GM23338 (cell line): ENCODE results near the gene CPM. TPM values are rescaled to one million over a fixed set of nuclear protein-coding genes. Genes with fewer than 3 reads are reported as not detected.

ENCODE experiments used
- ATAC-seq: fragments of 200-7000 bp; cut with Tn5 transposase; 3 replicates; pipeline ENCODE4 v1.9.1; 2020
- DNase-seq: peaks from one replicate; pipeline ENCODE4 v3.0.0-alpha.2; 2015; ENCODE audit warnings: low spot score
- H2AFZ ChIP-seq: fragments of 200-600 bp; sonication (generic); 2 replicates; pipeline ENCODE4 v1.8.0; 2016; ENCODE audit warnings: antibody characterized with exemption, mild to moderate bottlenecking, moderate library complexity
- H3F3A ChIP-seq: fragments of 200-600 bp; sonication (generic); replicated peaks from 2 replicates; pipeline ENCODE4 v1.8.0; 2017; ENCODE audit warnings: antibody characterized with exemption, mixed run types, low read depth
- H3K27ac ChIP-seq: fragments of 200-600 bp; sonication (generic); 2 replicates; pipeline ENCODE4 v1.6.1; 2016; ENCODE audit warnings: low read depth
- H3K27me3 ChIP-seq: fragments of 200-600 bp; sonication (generic); 2 replicates; pipeline ENCODE4 v1.8.0; 2016; ENCODE audit warnings: mild to moderate bottlenecking, mixed run types, moderate library complexity; ENCODE audit not compliant: insufficient read depth
- H3K36me3 ChIP-seq: fragments of 200-600 bp; sonication (generic); 2 replicates; pipeline ENCODE4 v1.8.0; 2016; ENCODE audit warnings: mild to moderate bottlenecking; ENCODE audit not compliant: insufficient read depth
- H3K4me1 ChIP-seq: fragments of 200-600 bp; sonication (generic); 2 replicates; pipeline ENCODE4 v1.8.0; 2016; ENCODE audit warnings: mild to moderate bottlenecking, moderate library complexity; ENCODE audit not compliant: insufficient read depth
- H3K4me2 ChIP-seq: fragments of 200-600 bp; sonication (generic); 2 replicates; pipeline ENCODE4 v1.7.1; 2017; ENCODE audit warnings: mixed run types
- H3K4me3 ChIP-seq: fragments of 200-600 bp; sonication (generic); 2 replicates; pipeline ENCODE4 v1.6.1; 2016; ENCODE audit warnings: mixed run types
- H3K79me2 ChIP-seq: fragments of 200-600 bp; sonication (generic); replicated peaks from 2 replicates; pipeline ENCODE4 v1.8.0; 2017; ENCODE audit warnings: mild to moderate bottlenecking; ENCODE audit not compliant: insufficient read depth
- H3K9me2 ChIP-seq: fragments of 200-600 bp; sonication (generic); 2 replicates; pipeline ENCODE4 v1.8.0; 2017; ENCODE audit not compliant: insufficient read depth
- H4K20me1 ChIP-seq: fragments of 200-600 bp; sonication (generic); replicated peaks from 2 replicates; pipeline ENCODE4 v1.8.0; 2017; ENCODE audit warnings: mild to moderate bottlenecking; ENCODE audit not compliant: insufficient read depth
- H3K27ac Mint-ChIP-seq: 2 replicates; pipeline ENCODE4 v1.8.0; 2020; ENCODE audit warnings: inconsistent platforms, mild to moderate bottlenecking, moderate library complexity, mixed read lengths
- H3K27me3 Mint-ChIP-seq: 3 replicates; pipeline ENCODE4 v1.8.0; 2022; ENCODE audit warnings: low read depth, mild to moderate bottlenecking, moderate library complexity, mixed read lengths, inconsistent platforms; ENCODE audit not compliant: insufficient read depth, poor library complexity
- H3K36me3 Mint-ChIP-seq: 3 replicates; pipeline ENCODE4 v1.8.0; 2021; ENCODE audit warnings: low read depth, mild to moderate bottlenecking, inconsistent platforms, moderate library complexity, mixed read lengths
- H3K4me1 Mint-ChIP-seq: 3 replicates; pipeline ENCODE4 v1.8.0; 2020; ENCODE audit warnings: mild to moderate bottlenecking, inconsistent platforms, mixed read lengths
- H3K4me3 Mint-ChIP-seq: 3 replicates; pipeline ENCODE4 v1.8.0; 2021; ENCODE audit warnings: moderate library complexity, mild to moderate bottlenecking, inconsistent platforms, mixed read lengths
- H3K9me3 Mint-ChIP-seq: 3 replicates; pipeline ENCODE4 v1.8.0; 2020; ENCODE audit warnings: moderate library complexity, mild to moderate bottlenecking, inconsistent platforms, mixed read lengths
- CREB1 ChIP-seq: fragments of 250-450 bp; sonication (Bioruptor Pico); IDR thresholded peaks from 2 replicates; pipeline ENCODE4 v1.5.0; 2020; ENCODE audit warnings: low read depth, mild to moderate bottlenecking, moderate library complexity
- EZH2phosphoT487 ChIP-seq: fragments of 200-600 bp; sonication (generic); IDR thresholded peaks from one replicate; pipeline ENCODE4 v1.8.1; 2018; ENCODE audit warnings: antibody characterized with exemption; ENCODE audit not compliant: unreplicated experiment
- JUNB ChIP-seq: IDR thresholded peaks from one replicate; pipeline ENCODE4 v1.6.1; 2016; ENCODE audit warnings: antibody characterized with exemption; ENCODE audit not compliant: unreplicated experiment
- POLR2AphosphoS5 ChIP-seq: IDR thresholded peaks from 2 replicates; pipeline ENCODE4 v1.6.1; 2016; ENCODE audit warnings: antibody characterized with exemption, low read depth
- REST ChIP-seq: IDR thresholded peaks from one replicate; pipeline ENCODE4 v1.6.1; 2018; ENCODE audit warnings: antibody characterized with exemption; ENCODE audit not compliant: unreplicated experiment
- STAT1 ChIP-seq: IDR thresholded peaks from one replicate; pipeline ENCODE4 v1.6.1; 2016; ENCODE audit warnings: antibody characterized with exemption; ENCODE audit not compliant: unreplicated experiment
- ZNF114 ChIP-seq: fragments of 250-450 bp; sonication (Bioruptor Pico); IDR thresholded peaks from 2 replicates; pipeline ENCODE4 v1.5.0; 2020; ENCODE audit warnings: mild to moderate bottlenecking, moderate library complexity
- ZNF331 ChIP-seq: fragments of 250-450 bp; sonication (Bioruptor Pico); IDR thresholded peaks from 2 replicates; pipeline ENCODE4 v1.5.0; 2020; ENCODE audit warnings: low read depth, mild to moderate bottlenecking, moderate library complexity
- polyA plus RNA-seq: library from polyadenylated mRNA; unstranded; fragments of >200 nt; fragmentation: Nextera tagmentation; extraction: Ambion mirVana; gene quantifications from 2 replicates; pipeline ENCODE4 v1.2.1, GENCODE V29; 2016
- total RNA-seq: library from RNA; depleted of rRNA; stranded (reverse); fragments of >200 nt; shearing (Covaris generic); gene quantifications from 2 replicates; pipeline ENCODE4 v1.2.3, GENCODE V29; 2014
- TF ChIP-seq, protein P1 (sequence below): IDR thresholded peaks from 2 replicates; pipeline ENCODE4 v1.6.1; 2016; ENCODE audit warnings: antibody characterized with exemption
- TF ChIP-seq, protein P2 (sequence below), 2 experiments: fragments of 200-600 bp in 1 of 2; sonication (generic) in 1 of 2; conservative IDR thresholded peaks; 2 replicates each; pipeline versions ENCODE4 v1.5.1 to v1.6.1; 2016 to 2017; ENCODE audit warnings: antibody characterized with exemption in 2 of 2, low read depth in 2 of 2, mild to moderate bottlenecking in 2 of 2, moderate library complexity in 1 of 2

The CPM gene
- total and polyA plus RNA-seq, 2 experiments from 2014 or later: 0.37 to 5.8 TPM

- TF ChIP-seq REST (no peak), ZNF114 (CRISPR knock-in tag) (no peak), ZNF331 (no peak), POLR2AphosphoS5 (no peak), CREB1 (CRISPR knock-in tag) (no peak), STAT1 (no peak), EZH2phosphoT487 (no peak), JUNB (no peak)
- TF ChIP-seq, protein P1, sequence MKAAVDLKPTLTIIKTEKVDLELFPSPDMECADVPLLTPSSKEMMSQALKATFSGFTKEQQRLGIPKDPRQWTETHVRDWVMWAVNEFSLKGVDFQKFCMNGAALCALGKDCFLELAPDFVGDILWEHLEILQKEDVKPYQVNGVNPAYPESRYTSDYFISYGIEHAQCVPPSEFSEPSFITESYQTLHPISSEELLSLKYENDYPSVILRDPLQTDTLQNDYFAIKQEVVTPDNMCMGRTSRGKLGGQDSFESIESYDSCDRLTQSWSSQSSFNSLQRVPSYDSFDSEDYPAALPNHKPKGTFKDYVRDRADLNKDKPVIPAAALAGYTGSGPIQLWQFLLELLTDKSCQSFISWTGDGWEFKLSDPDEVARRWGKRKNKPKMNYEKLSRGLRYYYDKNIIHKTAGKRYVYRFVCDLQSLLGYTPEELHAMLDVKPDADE: no peak
- TF ChIP-seq, protein P2, sequence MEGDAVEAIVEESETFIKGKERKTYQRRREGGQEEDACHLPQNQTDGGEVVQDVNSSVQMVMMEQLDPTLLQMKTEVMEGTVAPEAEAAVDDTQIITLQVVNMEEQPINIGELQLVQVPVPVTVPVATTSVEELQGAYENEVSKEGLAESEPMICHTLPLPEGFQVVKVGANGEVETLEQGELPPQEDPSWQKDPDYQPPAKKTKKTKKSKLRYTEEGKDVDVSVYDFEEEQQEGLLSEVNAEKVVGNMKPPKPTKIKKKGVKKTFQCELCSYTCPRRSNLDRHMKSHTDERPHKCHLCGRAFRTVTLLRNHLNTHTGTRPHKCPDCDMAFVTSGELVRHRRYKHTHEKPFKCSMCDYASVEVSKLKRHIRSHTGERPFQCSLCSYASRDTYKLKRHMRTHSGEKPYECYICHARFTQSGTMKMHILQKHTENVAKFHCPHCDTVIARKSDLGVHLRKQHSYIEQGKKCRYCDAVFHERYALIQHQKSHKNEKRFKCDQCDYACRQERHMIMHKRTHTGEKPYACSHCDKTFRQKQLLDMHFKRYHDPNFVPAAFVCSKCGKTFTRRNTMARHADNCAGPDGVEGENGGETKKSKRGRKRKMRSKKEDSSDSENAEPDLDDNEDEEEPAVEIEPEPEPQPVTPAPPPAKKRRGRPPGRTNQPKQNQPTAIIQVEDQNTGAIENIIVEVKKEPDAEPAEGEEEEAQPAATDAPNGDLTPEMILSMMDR (conservative IDR thresholded peaks at IDR 0.05; ENCODE audit: low read depth in 2 of 2): no peak
Measured at GRCh38 chr12:68805592-68806120, 127.3 kb downstream of the CPM start (continued).

DNA sequence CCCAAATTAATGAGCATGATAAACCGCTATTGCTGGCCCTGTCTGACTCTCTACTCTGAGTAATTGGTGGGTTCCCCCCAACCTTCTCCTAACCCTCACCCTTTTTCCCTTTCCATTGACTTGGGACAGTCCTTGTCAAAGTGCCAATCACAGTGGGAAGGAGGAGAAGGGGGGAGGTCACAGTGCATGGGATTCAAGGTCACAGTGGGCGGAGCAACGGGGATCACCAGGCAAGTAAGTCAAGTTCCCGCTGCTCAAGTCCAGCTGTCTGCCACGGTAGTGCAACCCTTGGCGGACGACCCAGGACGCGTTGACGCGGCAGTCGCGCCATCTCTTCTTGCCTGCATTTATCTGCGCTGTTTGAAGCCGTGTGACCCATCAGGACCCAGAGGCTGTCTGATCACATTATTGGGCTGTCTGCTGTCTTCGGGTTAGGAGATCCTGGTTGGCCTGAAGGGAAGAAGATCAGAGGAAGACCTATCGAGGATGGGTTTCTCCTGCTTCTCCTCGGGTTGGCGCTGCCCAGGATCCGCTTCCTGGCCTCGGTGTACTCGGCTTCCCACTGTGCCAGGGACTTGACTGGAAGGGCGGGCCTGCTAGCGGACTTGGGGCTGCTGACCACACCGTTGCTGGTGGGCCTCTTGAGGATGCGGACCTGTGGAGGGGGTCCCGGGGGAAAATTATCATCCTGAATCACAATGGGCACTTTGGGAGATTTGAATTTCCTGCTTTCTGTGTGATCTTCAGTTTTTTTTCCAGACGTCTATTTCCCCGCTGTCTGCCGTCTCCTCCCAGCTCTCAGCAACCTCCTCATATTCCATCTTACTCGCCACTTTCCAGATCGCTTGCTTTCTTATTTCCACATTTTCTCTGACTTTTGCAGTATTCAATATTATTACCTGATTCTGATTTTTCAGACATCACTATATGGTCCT lies 128.0 kb downstream of the CPM start:
- H3K36me3 Mint-ChIP-seq: peaks cover 13% of the 10 kb centered on the region
- H3K79me2 ChIP-seq: peaks cover 12% of the 10 kb centered on the region
- peak overlapping the region; percentile 33; the same call in 1 of the 2 replicates for H3K4me3 ChIP-seq
- H3K36me3 ChIP-seq: peaks cover 5% of the 10 kb centered on the region
- no peak overlapping the region; the same call in 1 of the 2 replicates for H3K27ac ChIP-seq
- H3K4me2 ChIP-seq: peak overlapping the region; percentile 53
- H3K9me3 Mint-ChIP-seq: no peaks in the 10 kb centered on the region
- peaks cover 18% of the 10 kb centered on the region; the same call in 1 of the 2 replicates for H3F3A ChIP-seq
- H3K27me3 ChIP-seq: no peaks in the 10 kb centered on the region
- no peak overlapping the region; the same call in 2 of the 3 replicates for H3K4me3 Mint-ChIP-seq
- ATAC-seq (peak; percentile 3; the same call in 2 of the 3 replicates), DNase-seq (peak; percentile 73)
- peaks cover 29% of the 10 kb centered on the region for H3K4me1 ChIP-seq
- H2AFZ ChIP-seq: peak overlapping the region; percentile 66
- no peaks in the 10 kb centered on the region for H3K9me2 ChIP-seq
- H4K20me1 ChIP-seq: no peaks in the 10 kb centered on the region
- peaks cover 26% of the 10 kb centered on the region for H3K4me1 Mint-ChIP-seq
- H3K27me3 Mint-ChIP-seq: peaks cover 16% of the 10 kb centered on the region
- H3K27ac Mint-ChIP-seq: peak overlapping the region; percentile 72
- TF ChIP-seq CREB1 (CRISPR knock-in tag) (no peak), ZNF331 (no peak), EZH2phosphoT487 (no peak), ZNF114 (CRISPR knock-in tag) (no peak)
- TF ChIP-seq, protein P1: no peak
